Measurements from ENCODE around the gene ZNF653.
A peak's percentile ranks its signal among the peaks of the same experiment; 100 is the strongest.

Gene ZNF653, protein sequence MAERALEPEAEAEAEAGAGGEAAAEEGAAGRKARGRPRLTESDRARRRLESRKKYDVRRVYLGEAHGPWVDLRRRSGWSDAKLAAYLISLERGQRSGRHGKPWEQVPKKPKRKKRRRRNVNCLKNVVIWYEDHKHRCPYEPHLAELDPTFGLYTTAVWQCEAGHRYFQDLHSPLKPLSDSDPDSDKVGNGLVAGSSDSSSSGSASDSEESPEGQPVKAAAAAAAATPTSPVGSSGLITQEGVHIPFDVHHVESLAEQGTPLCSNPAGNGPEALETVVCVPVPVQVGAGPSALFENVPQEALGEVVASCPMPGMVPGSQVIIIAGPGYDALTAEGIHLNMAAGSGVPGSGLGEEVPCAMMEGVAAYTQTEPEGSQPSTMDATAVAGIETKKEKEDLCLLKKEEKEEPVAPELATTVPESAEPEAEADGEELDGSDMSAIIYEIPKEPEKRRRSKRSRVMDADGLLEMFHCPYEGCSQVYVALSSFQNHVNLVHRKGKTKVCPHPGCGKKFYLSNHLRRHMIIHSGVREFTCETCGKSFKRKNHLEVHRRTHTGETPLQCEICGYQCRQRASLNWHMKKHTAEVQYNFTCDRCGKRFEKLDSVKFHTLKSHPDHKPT

GRCh38 chr19:11505504-11506100 is at the start of gene ZNF653:
Gene ZNF653 (minus strand): TSS chr19:11505839. CDS start chr19:11505786, 53 bp downstream.
- DNase-seq: peak; percentile 92

DNA sequence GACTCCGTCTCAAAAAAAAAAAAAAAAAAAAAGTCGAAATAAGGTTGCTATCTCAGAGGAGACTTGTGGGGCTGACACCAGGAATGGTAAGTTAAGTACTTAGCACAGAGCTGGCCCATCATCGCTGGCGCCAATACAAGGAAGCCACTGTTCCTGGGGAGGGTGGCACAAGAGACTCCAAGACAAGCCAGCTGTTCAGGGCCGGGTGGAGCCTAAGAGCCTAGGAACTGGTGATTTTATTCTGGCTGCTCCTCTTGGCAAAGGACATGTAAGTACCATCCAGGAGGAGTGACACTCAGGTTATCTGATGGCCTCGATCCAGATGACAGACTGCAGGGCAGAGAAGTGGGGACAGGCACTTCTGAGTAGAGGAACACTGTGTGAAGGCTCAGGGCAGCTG is 49.6 kb upstream of the ZNF653 start:
- DNase-seq: no peak

GRCh38 chr19:11554160-11554559 is 48.5 kb upstream of the ZNF653 start:
- no peak for DNase-seq

- no peak for DNase-seq
Observed at GRCh38 chr19:11552666-11553372, 47.2 kb upstream of the ZNF653 start.

DNA sequence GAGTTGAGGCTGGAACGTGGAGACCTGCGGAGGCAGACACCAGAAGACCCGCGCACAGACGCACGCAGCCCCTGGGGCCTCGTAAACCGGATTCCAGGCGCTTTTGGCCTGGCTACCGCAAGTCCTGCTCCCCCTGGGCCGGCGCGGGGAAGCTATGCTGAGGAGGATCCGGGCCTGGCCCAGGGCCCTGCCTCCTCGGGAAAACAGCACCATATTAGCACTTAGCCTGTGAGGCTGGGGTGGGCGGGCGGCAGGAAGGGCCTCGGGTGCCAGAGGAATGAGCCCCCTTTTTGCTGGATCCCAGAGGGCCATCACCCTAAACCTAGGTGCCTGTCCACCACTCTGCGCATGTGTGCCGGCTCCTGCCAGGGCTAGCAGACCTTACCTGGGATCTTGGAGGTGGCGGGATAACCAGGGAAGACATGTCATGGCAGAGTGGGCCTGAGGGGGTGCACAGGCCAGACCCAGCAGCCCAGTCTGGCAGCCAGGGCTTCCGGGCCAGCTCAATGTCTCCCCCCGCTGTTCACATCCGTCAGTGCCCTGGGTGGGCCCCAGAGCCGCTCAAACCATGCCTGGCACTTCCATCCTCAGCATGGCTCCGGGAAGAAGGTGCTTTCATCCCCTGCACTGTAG is 46.1 kb upstream of the ZNF653 start:
- no peak for DNase-seq

DNA sequence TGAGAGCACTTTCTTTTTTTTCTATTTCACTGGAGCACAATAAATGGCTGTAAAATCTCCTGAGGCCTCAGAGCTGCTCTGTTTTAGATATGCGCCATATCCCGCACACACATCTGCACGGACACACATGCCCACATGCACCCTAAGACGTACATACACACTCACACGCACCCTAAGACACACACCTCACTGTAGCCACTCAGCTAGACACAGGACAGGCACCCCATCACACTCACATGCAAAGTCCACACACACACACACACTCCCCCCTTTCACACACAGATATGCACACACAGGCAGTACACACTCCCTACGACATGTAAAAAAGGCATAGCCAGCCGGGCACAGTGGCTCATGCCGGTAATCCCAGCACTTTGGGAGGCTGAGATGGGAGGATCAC is 44.6 kb upstream of the ZNF653 start:
- DNase-seq: no peak

GRCh38 chr19:11549386-11549953 is 43.8 kb upstream of the ZNF653 start:
- no peak for DNase-seq

DNA sequence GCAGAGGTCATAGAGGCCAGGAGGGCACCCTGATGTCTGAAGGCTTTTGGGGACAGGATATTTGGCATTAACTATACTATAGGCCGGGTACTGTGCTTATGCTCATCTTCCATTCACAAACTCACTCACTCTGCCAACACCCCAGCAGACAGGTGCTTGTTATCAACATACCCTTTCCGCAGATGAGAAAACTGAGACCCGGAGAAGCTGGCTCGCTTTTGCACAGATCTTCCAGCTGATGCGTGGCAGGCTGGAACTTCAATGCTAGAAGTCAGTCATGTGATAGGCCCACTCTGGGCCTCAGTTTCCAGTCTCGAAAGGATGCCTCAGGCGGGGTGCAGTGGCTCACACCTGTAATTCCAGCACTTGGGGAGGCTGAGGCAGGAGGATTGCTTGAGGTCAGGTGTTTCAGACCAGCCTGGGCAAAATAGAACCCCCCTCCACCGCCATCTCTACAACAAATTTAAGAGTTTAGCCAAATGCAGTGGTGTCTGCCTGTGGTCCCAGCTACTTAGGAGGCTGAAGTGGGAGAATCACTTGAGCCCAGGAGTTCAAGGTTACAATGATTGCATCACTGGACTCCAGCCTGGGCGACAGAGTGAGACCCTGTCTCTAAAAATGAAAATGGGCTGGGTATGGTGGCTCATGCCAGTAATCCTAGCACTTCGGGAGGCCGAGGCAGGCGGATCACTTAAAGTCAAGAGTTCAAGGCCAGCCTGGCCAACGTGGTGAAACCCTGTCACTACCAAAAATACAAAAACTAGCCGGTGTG is 42.5 kb upstream of the ZNF653 start:
- no peak for DNase-seq

- DNase-seq: no peak
Observed at GRCh38 chr19:11541238-11541637, 35.6 kb upstream of the ZNF653 start.

DNA sequence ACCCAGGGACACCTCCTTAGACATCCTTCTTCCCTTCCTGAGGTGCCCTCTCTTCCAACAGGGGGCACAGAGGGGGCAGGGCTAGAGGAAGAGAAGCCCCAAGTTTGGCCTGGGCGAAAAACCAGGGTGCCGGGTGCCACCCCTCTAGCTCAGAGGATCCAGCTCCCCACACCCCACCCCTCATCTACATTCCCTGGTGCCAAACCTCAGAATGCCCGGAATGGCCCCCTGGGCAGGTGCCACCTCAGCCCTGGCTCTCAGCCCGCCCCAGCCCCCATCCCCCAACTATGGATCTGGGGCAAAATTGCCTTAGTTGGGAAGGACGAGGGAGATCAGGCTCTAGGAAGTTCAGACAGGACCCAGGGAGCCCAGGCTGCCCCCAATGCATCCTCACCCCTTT is 35.0 kb upstream of the ZNF653 start:
- no peak for DNase-seq

DNA sequence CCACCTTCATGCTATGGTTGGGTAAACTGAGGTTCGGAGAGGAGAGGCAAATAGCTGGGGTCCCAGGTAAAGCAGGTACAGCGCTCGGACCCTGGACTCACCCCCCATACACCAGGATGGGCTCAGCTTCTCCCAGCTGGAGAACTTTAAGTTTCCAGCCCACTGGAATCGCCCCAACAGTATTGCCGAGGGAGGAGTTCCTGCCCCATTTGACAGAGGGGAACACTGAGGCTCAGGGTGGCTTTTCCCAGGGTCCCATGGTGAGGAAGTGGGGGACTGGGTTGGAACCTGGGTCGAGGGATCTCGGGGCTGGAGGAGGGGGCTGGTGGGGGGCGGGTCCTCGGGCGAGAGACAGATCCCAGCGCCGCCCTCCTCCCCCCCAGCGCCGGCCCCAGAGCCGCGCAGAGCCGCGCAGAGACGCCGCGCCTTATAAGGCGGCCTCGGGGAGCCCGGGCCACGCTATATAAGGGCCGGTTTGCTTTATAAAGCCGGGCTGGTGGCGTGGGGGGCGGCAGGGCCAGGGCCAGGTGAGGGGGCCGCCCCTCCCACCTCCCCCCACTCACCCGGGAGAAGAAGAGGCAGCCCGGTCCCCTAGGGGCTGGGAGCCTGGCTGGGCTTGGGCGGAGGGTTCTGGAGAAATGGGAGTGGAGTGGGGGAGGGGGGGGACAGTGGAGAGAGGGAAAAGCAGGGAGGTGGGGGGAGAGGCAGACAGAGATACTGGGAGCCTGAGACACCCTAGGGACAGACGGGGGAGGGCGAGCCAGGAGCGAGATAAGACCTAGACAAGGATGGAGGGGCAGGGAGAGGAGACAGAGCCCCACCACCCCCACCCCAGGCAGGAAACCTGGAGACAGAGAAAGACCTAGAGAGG is 34.1 kb upstream of the ZNF653 start:
- no peak for DNase-seq

DNA sequence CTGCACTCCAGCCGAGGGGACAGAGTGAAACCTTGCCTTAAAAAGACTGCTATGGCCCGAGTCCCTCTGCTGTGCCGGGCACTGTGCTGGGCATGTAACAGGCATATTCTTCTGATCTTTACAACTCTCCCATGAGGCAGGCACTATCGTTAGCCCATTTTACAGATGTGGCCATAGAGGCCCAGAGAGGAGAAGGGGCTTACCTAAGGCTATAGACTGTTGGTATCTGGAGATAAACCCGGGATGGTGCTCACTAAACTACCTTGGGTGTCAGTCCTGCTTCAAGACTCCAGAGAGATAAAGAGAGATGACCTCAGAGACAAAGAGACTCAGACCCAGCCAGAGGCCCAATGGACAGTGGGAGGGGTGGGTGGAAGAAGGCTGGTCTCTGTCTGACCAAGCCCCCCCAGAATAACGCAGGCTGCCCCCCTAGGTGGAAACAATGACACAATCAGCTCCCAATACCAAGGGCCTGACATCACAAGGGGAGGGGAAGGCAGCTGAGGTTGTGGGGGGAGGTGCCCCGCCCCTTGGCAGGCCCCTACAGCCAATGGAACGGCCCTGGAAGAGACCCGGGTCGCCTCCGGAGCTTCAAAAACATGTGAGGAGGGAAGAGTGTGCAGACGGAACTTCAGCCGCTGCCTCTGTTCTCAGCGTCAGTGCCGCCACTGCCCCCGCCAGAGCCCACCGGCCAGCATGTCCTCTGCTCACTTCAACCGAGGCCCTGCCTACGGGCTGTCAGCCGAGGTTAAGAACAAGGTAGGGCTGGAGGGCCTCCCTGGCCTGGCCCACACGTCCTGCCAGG is 32.8 kb upstream of the ZNF653 start, which contains the start of gene CNN1:
TSS of gene CNN1 (plus strand) at position 620 of the 805 bp plus-strand sequence. CDS start at position 697, 77 bp downstream.
- DNase-seq: peak; percentile 63

DNA sequence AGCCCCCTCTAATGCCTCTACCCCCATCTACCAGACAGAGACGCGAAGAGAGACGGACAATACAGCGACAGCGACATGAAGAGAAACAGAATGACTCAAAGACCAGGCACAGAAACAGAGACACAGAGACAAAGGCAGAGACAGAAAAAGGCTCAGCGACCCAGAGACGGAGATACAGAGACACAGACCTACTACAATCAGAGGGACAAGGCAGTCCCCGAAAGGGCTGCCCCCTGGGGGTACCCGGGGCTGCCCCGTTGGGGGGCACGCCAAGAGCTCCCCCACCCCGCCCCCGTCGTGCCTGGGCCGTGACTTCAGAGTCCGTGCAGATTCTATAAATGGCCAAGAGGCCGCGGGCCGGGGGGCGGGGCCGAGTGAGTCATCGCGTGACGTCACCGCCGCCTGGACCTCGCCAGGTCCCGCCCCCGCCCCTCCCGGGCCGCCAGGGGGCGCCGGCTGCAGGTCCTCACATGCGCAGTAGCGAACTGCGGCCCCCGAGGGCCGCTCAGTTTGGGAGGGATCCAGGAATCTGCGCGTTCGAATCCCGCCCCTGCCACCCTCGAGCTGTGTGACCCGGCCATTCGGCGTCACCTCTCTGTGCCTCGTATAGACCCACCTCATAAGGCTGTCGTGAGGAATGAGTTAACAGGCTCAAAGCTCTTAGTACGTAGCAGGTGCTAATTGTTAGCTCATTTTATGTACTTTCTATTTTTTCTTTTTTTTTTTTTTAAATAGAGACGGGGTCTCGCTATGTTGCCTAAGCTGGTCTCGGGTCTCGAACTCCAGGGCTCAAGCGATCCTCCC is 30.4 kb upstream of the ZNF653 start:
- peak; percentile 85 for DNase-seq

DNA sequence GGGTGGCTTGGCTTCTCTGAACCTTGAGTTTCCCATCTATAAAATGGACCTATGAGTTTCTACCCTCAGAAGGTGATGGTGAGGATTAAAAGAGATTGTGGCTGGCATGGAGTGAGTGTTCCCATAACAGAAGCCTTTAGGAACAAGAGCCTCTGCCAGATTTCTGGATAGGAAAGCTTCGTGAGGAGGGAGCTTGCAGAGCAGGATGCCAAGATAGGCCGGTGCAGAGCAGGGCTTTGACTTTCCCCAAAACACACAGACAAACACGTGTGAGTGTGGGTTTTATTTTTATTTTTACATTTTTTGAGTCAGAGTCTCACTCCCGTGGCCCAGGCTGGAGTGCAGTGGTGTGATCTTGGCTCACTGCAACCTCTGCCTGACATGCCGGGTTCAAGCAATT is 29.3 kb upstream of the ZNF653 start:
- DNase-seq: no peak

GRCh38 chr19:11534538-11534937 is 28.9 kb upstream of the ZNF653 start:
- DNase-seq: no peak

DNA sequence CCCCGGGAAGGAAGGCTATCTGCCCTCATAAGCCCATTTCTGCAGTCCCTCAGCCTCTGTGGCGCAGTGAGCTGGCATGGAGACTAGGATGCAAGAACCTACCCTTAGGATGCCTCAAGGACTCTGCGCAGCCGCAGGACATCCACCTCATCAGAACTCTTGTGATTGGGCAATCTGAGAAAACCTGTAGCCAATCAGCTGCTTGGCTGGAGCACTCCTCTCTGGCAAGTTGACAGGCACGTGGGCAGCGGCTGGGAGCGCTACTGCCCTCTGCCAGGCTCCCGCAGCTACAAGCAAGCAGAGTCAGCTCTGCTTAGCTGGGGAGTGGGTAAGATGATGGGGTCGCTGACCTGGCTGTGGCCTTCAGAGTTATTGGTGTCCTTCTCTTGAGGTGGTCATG is 24.8 kb upstream of the ZNF653 start:
- DNase-seq: peak; percentile 37

- peak; percentile 99 for DNase-seq
Observed at GRCh38 chr19:11528551-11529341, 23.1 kb upstream of the ZNF653 start, which contains the start of gene ECSIT. Gene ECSIT (minus strand): TSS chr19:11529134. CDS start chr19:11519170, 9,964 bp downstream.

- DNase-seq: no peak
Observed at GRCh38 chr19:11519138-11519537, 13.5 kb upstream of the ZNF653 start.

Measured in HCEC 1CT (cell line).